ENCODE measurements around the gene METAP2.
"Not testable (repeated sequence)": the region's sequence is repeated elsewhere in the genome, so short reads cannot be mapped to it uniquely, and the experiment has no call there.

Gene METAP2

GRCh38 chr12:95463050-95463449 lies 10.9 kb upstream of the METAP2 start:
- DNase-seq, result no peak

DNA sequence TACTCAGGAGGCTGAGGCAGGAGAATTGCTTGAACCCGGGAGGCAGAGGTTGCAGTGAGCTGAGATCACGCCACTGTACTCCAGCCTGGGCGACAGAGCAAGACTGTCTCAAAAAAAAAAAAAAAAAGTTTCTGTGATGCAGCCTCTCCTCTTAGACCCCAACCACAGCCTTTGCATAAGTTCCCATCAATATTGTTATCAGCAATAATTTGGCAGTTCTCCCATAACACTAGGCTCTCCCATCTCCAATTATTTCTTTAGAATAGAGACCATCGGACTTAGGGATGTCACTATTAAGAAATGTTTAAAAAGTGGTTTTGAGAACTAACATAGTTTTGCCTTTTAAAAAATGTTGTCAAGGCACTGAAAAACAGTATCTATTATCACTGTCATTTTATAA lies 10.2 kb upstream of the METAP2 start:
- DNase-seq, result not testable (repeated sequence)

GRCh38 chr12:95465275-95465674 lies 8.7 kb upstream of the METAP2 start:
- DNase-seq, result no peak

- DNase-seq, result no peak
Measured at GRCh38 chr12:95470300-95470699, 3.7 kb upstream of the METAP2 start.

DNA sequence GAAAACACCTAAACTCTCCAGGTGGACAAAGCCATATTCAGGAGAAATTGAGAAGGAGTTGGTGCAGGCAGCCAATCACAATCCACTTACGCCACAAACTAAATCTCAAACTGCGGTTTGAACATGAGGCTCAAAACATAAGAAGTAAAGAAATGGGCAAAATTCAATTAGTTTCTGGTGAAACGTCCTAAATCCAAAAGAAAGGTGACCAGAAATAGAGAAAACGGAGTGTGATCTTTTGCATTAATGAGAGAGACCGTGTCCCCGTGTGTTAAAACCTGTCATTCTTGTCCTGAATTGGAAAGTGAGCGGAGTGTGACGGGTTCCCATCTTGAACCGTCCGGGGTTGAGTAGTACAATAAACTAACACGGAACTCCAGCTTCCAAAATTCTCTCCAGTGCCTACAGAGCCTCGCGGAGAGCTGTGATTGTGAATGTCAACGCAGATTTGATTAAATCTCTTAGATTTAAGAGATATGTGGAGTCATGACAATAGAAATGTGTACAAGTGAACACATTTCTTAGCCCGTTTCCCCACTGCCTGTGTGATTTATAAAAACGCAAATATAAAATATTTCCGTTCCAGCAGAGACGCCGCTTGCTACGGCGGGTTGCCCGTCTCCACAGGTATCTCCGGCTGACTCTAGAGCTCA lies 595 bp upstream of the METAP2 start:
- no peak for DNase-seq

DNA sequence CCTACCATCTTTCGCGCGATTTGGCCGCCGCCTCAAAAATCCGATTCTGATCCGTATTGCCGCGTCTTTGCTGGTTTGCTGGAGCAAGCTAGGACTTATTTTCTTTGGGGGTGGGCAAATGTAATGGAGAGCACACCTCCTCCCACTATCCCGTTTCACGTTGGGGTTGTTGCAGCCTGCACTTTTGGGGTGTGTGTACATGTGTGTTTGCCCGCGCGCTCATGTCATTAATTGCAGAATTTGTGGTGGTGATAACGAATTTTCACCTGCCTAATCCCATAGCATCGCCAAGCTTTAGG lies 657 bp downstream of the METAP2 start:
- no peak for DNase-seq

DNA sequence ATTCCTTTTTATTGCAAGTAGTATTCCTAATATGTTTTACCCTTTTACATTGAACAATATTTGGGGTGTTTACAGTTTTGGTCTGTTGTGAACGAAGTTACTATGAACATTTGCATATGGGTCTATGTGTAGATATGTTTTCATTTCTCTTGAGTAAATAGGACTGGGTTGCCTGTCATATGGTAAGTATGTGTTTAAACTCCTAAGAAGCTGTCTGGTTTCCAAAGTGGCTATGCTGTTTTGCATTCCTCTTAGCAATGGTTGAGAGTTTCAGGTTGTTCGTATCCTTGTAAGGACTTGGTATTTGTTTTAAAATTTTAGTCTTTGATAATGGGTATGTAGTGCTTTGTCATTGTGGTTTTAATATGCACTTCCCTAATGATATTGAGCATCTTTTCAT lies 6.3 kb downstream of the METAP2 start:
- DNase-seq, result no peak

- DNase-seq, result no peak
Measured at GRCh38 chr12:95481072-95481471, 7.1 kb downstream of the METAP2 start.

GRCh38 chr12:95481888-95482287 lies 7.9 kb downstream of the METAP2 start:
- DNase-seq, result no peak

GRCh38 chr12:95482564-95482963 lies 8.6 kb downstream of the METAP2 start:
- DNase-seq, result not testable (repeated sequence)

DNA sequence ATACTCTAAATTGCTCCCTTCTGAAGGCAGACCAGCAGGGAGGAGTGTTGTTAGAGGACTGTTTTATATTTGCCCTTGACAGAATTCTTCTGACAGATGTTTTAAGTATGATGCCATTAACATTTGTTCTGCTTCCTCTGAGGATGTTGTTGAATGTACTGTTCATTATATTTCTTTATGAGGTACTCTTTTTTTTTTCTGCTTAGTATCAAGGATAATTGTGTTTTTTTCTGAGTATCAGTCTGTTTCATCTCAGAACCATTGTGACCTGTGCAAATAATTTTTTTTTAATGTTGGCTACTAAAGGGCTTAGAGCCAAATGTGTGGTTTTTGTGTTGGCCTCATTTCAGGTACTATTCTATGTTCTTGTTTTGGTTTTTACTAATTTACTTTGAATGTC lies 10.6 kb downstream of the METAP2 start:
- DNase-seq, result no peak

DNA sequence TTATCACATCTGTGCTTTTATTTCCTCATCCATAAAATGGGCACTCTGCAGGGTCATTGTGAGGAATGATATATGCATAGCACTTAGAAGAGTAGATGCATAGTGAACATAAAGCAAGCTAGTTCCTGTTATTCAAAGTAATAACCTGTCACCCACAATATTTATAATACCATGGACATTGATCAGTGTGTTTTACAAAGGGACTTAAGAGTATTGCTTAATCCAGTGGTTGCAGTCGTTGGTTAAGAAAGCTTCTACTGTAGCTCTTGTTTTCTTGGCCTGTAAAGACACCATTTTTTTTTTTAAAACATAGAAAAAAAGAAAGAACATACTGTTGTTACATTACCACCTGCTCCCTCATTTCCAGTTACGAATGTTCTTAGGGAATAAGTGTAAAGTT lies 13.1 kb downstream of the METAP2 start:
- DNase-seq, result no peak

DNA sequence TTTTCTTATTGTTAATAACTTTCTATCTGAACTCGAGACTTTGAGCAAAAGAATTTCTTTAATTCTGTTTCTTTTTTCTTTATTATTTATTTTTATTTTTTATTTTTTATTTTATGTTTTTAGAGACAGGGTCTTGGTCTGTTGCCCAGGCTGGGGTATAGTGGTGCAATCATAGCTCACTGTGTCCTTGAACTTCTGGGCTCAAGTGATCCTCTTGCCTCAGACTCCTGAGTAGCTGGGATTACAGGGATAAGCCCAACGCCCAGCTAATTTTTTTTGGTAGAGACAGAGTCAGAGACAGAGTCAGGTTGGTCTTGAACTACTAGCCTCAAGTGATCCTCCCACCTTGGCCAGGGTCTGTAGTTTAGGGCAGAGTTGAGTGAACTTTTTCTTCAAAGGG lies 18.5 kb downstream of the METAP2 start:
- no peak for DNase-seq

GRCh38 chr12:95494888-95495287 lies 20.9 kb downstream of the METAP2 start:
- no peak for DNase-seq

GRCh38 chr12:95495433-95495832 lies 21.5 kb downstream of the METAP2 start:
- DNase-seq, result no peak

DNA sequence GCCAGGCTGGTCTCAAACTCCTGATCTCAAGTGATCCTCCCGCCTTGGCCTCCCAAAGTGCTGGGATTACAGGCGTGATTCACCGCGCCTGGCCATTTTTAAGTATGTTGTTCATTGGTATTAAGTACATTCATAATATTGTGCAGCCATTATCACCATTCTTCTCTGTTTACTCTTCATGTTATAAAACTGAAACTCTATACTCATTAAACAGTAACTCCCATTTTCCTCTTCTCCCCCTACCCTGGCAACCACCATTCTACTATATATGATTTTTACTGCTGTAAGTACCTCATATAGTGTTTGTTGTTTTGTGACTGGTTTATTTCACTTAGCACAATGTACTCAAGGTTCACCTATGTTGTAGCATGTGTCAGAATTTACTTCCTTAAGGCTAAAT lies 23.1 kb downstream of the METAP2 start:
- DNase-seq, result no peak

DNA sequence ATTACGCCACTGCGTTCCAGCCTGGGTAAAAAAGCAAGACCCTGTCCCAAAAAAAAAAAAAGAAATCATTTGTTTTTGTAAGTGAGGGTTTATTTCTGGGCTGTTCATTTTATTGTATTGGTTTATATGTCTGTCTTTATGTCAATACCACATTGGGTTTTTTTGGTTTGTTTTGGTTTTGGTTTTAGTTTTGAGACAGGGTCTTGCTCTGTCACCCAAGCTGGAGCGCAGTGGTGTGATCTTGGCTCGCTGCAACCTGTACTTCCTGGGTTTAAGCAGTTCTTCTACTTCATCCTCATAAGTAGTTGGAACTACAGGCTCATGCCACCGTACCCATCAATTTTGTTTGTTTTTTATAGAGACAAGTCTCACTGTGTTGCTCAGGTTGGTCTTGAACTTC lies 25.0 kb downstream of the METAP2 start:
- no peak for DNase-seq

DNA sequence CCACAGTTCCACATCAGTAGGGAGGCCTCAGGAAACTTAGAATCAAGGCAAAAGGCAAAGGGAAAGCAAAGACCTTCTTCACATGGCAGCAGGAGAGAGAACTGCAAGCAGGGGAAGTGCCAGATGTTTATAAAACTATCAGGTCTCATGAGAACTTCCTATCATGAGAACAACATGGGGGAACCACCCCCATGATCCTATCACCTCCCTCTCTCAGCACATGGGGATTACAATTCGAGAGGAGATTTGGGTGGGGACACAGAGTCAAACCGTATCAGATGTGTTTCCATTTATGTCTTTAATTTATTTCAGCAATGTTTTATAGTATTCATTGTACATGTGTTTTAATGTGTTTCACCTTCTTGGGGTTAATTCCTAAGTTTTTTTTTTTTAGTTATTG lies 25.8 kb downstream of the METAP2 start:
- no peak for DNase-seq

DNA sequence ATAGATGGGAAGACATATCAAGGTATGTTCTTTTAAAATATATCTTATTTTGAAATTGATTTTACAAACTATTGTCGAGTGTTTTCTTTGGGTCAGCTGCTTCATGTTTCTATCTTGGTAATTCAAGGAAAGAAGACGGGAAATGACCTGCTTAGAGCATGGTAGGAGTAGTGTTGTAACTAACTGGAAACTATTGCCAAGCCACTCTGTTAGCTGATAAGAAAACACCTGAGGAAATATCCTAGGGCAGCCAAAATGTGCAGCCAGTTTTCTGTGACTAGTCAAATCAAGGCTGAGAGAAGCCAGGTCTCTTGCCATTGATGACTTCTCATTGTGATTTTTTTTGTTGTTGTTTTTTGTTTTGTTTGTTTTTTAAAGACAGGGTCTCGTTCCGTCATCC lies 30.2 kb downstream of the METAP2 start:
- DNase-seq, result no peak

GRCh38 chr12:95505039-95505438 lies 31.1 kb downstream of the METAP2 start:
- no peak for DNase-seq

- DNase-seq, result no peak
Measured at GRCh38 chr12:95506707-95507523, 33.0 kb downstream of the METAP2 start.

GRCh38 chr12:95509300-95509699 lies 35.3 kb downstream of the METAP2 start:
- DNase-seq, result no peak

GRCh38 chr12:95511977-95512376 lies 38.0 kb downstream of the METAP2 start:
- DNase-seq, result no peak

- no peak for DNase-seq
Measured at GRCh38 chr12:95513599-95513998, 39.6 kb downstream of the METAP2 start.

DNA sequence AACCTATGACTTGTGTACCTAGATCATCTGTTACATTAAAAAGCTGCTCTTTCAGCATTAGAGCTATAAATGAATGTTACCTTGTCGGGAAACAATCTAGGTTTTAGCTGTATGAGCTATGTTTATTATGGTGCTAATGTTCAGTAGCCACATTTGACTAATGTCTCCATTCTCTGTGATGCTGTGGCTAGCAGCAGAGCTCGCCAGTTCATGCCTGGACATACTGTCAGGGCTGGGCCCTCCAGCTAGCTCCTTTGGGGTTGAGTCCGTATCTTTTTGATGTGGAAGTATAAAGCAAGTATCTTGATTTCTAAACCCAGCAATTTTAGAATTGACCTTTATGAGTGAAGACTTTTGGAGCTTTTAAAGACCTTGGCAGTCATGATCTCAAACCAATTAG lies 41.2 kb downstream of the METAP2 start:
- no peak for DNase-seq

Data from NCI-H187 (cell line).